ENCODE results near the gene STUB1.
A peak's percentile ranks its signal among the peaks of the same experiment; 100 is the strongest.

The STUB1 gene

GRCh38 chr16:644556-644955 lies 35.7 kb upstream of the STUB1 start:
- DNase-seq (ENCODE audit: low read depth): no peak

- DNase-seq (ENCODE audit: low read depth): no peak
Observed at GRCh38 chr16:645852-646678, 34.1 kb upstream of the STUB1 start.

- DNase-seq (ENCODE audit: low read depth): no peak
Observed at GRCh38 chr16:646679-647172, 33.5 kb upstream of the STUB1 start.

GRCh38 chr16:647173-647902 lies 32.9 kb upstream of the STUB1 start:
- no peak for DNase-seq (ENCODE audit: low read depth)

- no peak for DNase-seq (ENCODE audit: low read depth)
Observed at GRCh38 chr16:648071-648780, 32.0 kb upstream of the STUB1 start.

GRCh38 chr16:648781-649589 lies 31.2 kb upstream of the STUB1 start, which contains the start of gene WDR90:
Gene WDR90, plus strand, starts transcription at chr16:649365. Its CDS starts 52 bp downstream, at chr16:649417.
- DNase-seq (ENCODE audit: low read depth): peak; percentile 77

- DNase-seq (ENCODE audit: low read depth): no peak
Observed at GRCh38 chr16:649631-650030, 30.6 kb upstream of the STUB1 start.

GRCh38 chr16:651844-652243 lies 28.4 kb upstream of the STUB1 start:
- no peak for DNase-seq (ENCODE audit: low read depth)

- DNase-seq (ENCODE audit: low read depth): no peak
Observed at GRCh38 chr16:652454-653305, 27.5 kb upstream of the STUB1 start.

GRCh38 chr16:654034-654433 lies 26.2 kb upstream of the STUB1 start:
- DNase-seq (ENCODE audit: low read depth): no peak

- DNase-seq (ENCODE audit: low read depth): no peak
Observed at GRCh38 chr16:657487-657886, 22.7 kb upstream of the STUB1 start.

GRCh38 chr16:658679-659571 lies 21.3 kb upstream of the STUB1 start:
- no peak for DNase-seq (ENCODE audit: low read depth)

GRCh38 chr16:659618-660017 lies 20.6 kb upstream of the STUB1 start:
- DNase-seq (ENCODE audit: low read depth): no peak

- DNase-seq (ENCODE audit: low read depth): no peak
Observed at GRCh38 chr16:660132-660458, 20.1 kb upstream of the STUB1 start.

GRCh38 chr16:660459-661183 lies 19.6 kb upstream of the STUB1 start:
- peak; percentile 55 for DNase-seq (ENCODE audit: low read depth)

GRCh38 chr16:661184-661821 lies 18.9 kb upstream of the STUB1 start:
- no peak for DNase-seq (ENCODE audit: low read depth)

- no peak for DNase-seq (ENCODE audit: low read depth)
Observed at GRCh38 chr16:662095-662494, 18.1 kb upstream of the STUB1 start.

GRCh38 chr16:662597-662996 lies 17.6 kb upstream of the STUB1 start:
- DNase-seq (ENCODE audit: low read depth): no peak

GRCh38 chr16:666572-666971 lies 13.6 kb upstream of the STUB1 start:
- no peak for DNase-seq (ENCODE audit: low read depth)

Measured in GM04504 (cell line).